Left cardiac atrium (tissue), 4 donors: ENCODE data around the gene LRRC28. TPM values are rescaled to one million over a fixed set of nuclear protein-coding genes. Genes with fewer than 3 reads are reported as not detected.
A peak's percentile ranks its signal among the peaks of the same experiment; 100 is the strongest.

ENCODE experiments used
- ATAC-seq, 2 donors: fragments of 200-7000 bp; cut with Tn5 transposase; one replicate each; pipeline ENCODE4 v1.9.1; 2020; ENCODE audit warnings: mild to moderate bottlenecking in 2 of 2, moderate library complexity in 2 of 2
- DNase-seq: peaks from one replicate; pipeline ENCODE4 v3.0.0-alpha.2; 2020
- intact Hi-C, 2 donors: fragments of 100-400 bp; cut with DNase I; formaldehyde crosslinking; loops; one replicate each; pipeline versions ENCODE4 v1.14.1 to v1.15.1; 2022 to 2023
- total RNA-seq, 2 donors: library from RNA; stranded (reverse); fragmentation: NEBNext Ultra II Directional; extraction: Animal tissue kit (Norgen Biotek cat#: 25700); gene quantifications; one replicate each; pipeline ENCODE4 v1.2.1, GENCODE V29; 2021
- donor health status: DM: no; HTN: yes; CAD: no.
- donor health status: DM: no; HTN: yes; CAD: no; lungs with severe emphysema.
- donor health status: DM: yes; HTN: yes; CAD: no.
- donor health status: Dilated cardiomyopathy.

Gene LRRC28
- total RNA-seq, 2 donors from 2014 or later = 23.8 to 25.2 TPM

DNA sequence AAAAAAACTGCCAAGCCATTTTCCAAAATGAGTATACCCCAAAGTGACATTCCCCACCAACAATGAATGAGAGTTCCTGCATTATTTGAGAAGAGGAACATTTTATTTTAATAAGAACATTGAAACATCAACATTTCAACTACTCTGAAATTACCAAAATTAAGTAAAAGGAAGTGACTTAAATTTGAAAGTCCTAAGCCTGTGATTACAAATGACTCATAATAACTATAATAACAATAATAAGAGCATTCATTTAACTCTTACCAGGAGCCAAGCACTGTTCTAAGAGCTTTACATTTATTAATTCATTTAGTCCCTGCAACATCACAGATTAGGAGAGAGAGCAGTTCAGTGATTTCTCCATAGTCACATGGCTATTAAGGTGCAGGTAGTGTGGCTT is 32.4 kb downstream of the LRRC28 start:
- no peak for DNase-seq
- intact Hi-C loops = loop anchor here (2.0 to 10.0 kb wide), 2 partner anchors 421 to 441 kb away; no protein-coding TSS in a partner anchor
- no peak for ATAC-seq

GRCh38 chr15:99291643-99292042 is 40.4 kb downstream of the LRRC28 start:
- ATAC-seq (no peak), DNase-seq (no peak)
- intact Hi-C loops = loop anchor here in 1 of 2 donors (10.0 kb wide), 1 partner anchor 73 kb away; no protein-coding TSS in a partner anchor

DNA sequence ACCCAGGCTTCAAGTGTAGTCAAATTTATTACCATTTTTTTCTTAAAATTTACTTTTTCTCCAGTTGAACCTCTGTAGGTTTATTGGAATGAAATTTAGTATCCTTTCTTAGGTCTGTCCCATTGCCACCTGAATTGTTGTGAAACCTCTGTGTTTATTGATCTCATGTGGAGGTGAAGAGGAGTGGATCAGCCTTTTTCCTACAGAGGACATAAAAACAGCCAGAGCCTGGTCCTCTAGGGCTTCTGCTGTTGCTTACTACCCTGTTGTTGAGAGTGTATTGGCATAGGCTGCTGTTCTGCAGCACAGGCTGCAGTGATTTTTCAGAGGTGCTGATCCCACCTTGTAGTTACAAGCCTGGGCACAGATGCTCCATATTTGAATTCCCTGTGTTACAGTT is 44.6 kb downstream of the LRRC28 start:
- ATAC-seq (no peak), DNase-seq (no peak)
- intact Hi-C loops = loop anchor here (5.0 to 10.0 kb wide), 2 partner anchors 56 to 69 kb away; no protein-coding TSS in a partner anchor

GRCh38 chr15:99296386-99296785 is 45.1 kb downstream of the LRRC28 start:
- DNase-seq (no peak), ATAC-seq (no peak)
- intact Hi-C loops = loop anchor here (5.0 to 10.0 kb wide), 2 partner anchors 56 to 68 kb away; no protein-coding TSS in a partner anchor

DNA sequence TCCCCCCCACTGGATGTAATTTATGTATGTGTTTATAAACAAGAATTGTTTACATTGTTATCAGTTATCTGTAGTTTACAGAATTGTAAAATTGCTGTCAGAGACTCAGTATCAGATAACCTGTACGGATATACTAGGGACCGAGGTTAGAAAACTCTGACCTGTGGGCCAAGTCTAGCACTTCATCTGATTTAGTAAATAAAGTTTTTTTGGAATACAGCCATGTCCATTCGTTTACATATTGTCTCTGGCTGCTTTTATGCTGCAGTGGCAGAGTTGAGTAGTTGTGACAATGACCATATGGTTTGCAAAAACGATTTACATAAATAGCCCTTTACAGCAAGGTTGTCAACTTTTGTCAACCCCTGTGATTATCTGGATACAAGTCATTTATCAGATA is 52.6 kb downstream of the LRRC28 start:
- intact Hi-C loops = no loop called here
- no peak for DNase-seq
- no peak for ATAC-seq

DNA sequence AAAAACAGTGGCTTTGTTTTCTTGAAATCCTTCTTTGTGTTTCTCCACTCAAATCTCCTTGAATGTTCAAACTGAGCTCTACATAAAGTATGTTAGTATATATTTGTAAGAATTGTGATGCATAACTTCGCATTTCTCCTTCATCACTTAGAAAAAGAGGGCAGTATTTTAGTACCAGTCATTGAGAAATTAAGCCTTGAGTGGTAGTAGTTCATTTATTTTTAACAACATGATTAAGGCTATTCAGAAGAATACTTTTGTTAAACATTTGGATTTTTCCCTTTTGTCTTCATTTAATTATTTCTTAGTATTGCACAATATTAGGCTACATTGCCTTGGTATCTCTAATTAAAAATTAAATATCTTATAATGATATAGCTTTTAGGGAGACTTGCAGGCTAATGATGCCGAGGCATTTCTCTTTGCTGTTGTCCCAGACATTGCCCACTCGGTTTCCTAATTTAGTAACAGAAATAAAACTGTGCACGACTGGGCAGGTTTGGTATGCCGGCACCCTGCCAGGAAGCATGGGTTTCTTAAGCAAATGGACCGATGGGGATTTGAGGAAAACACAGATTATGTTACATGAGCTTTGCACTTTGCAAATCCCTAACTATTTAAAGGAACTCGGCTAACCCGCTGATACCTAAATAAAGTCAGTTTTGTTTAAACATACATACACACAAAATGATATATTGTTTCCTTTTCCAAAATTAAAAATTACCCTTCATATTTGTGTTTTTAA is 54.7 kb downstream of the LRRC28 start:
- DNase-seq = peak; percentile 68
- intact Hi-C loops = no loop called here
- ATAC-seq = peak; percentile 56 to 74

GRCh38 chr15:99306694-99307338 is 55.5 kb downstream of the LRRC28 start:
- intact Hi-C loops = no loop called here
- ATAC-seq (peak; percentile 92 to 93), DNase-seq (peak; percentile 28)

- ATAC-seq = peak in 1 of 2 donors; percentile 22
- intact Hi-C loops = no loop called here
- no peak for DNase-seq
Measured at GRCh38 chr15:99307735-99308134, 56.5 kb downstream of the LRRC28 start.

- no peak for ATAC-seq
- DNase-seq = no peak
- intact Hi-C loops = no loop called here
Measured at GRCh38 chr15:99310745-99311144, 59.5 kb downstream of the LRRC28 start.

- DNase-seq = no peak
- intact Hi-C loops = no loop called here
- ATAC-seq = no peak
Measured at GRCh38 chr15:99312228-99312627, 60.9 kb downstream of the LRRC28 start.

GRCh38 chr15:99312794-99313193 is 61.5 kb downstream of the LRRC28 start:
- no peak for ATAC-seq
- no peak for DNase-seq
- intact Hi-C loops = no loop called here

GRCh38 chr15:99315636-99316035 is 64.4 kb downstream of the LRRC28 start:
- DNase-seq (no peak), ATAC-seq (no peak)
- intact Hi-C loops = no loop called here

DNA sequence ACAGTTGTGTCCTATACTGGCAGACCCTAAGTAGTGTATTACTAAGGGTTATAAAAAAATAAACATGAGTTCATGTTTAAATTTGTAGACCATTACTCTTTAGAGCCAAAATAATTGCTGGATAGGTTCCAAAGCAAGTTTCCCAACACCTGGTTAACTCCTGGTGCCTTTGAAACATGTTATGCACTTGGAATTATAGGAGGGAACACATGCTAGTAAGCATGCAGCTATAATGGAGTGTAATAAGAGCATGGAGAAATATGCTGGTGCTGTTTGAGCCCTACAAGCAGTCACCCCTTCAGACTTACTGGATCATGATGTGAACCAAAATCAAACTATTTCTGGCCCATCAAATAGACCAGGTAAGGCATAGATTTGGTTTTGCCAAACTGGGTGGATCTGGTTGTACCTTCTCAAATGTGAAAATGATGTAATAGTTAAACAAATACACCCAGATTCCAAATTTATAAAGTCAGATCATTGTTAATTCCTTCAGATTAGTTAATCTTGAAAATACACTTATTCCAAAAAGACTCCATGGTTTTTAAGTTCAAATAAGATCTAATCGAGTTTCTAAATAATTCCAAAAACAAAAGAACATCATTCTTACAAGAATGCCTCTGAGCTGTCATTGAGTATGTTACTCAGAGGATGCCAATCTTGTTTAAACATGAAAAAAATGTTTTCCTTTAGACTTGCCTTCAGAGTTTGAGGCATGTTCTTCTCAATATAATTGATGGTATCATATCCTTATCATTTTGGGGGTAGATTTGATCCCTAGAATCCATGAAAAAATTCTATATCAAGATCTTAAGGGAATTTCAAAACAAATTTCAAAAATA is 69.3 kb downstream of the LRRC28 start:
- no peak for ATAC-seq
- intact Hi-C loops = no loop called here
- DNase-seq = no peak

DNA sequence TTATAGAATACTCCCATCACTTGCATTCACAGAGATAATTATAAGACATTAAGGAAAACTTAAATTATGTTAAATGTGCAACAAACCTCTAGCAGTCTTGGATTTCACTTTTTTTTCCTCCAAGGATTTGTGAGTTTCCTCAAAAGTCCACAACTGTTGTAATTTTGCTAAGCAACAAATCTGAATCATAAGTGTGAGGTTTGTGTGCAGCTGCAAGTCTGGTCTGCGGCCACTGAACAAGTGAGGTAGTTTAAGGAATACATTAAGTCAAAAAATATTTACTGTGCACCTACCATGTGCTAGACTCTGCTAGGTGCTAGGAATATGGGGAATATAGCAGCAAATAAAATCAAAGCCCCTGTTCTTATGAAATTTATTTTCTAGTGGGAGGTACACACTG is 70.2 kb downstream of the LRRC28 start:
- no peak for ATAC-seq
- intact Hi-C loops = no loop called here

GRCh38 chr15:99322643-99323405 is 71.5 kb downstream of the LRRC28 start:
- no peak for ATAC-seq
- intact Hi-C loops = no loop called here
- DNase-seq = no peak

More for the DNA sequence above, 70.2 kb downstream of the LRRC28 start:
- DNase-seq = no peak

- intact Hi-C loops = no loop called here
- DNase-seq = no peak
- ATAC-seq = peak; percentile 70 to 72
Measured at GRCh38 chr15:99324082-99324620, 72.9 kb downstream of the LRRC28 start.

GRCh38 chr15:99324700-99325099 is 73.4 kb downstream of the LRRC28 start:
- intact Hi-C loops = no loop called here
- ATAC-seq (no peak), DNase-seq (no peak)

- DNase-seq (no peak), ATAC-seq (peak in 1 of 2 donors; percentile 42)
- intact Hi-C loops = no loop called here
Measured at GRCh38 chr15:99326235-99326634, 75.0 kb downstream of the LRRC28 start.
